Right lung (tissue), 5 donors: ENCODE results near the gene ABHD6. TPM values are rescaled to one million over a fixed set of nuclear protein-coding genes. Genes with fewer than 3 reads are reported as not detected.

ENCODE experiments used
- DNase-seq, 2 donors: peaks; one replicate each; pipeline ENCODE4 v3.0.0-alpha.2; 2013
- polyA plus RNA-seq, 5 donors: library from polyadenylated mRNA; unstranded; fragments of 120-200 nt; gene quantifications; one replicate each; pipeline versions ENCODE4 v1.2.1 to v1.2.3, GENCODE V29; 2013; ENCODE audit warnings: inconsistent platforms in 1 of 5, low replicate concordance in 1 of 5; ENCODE audit not compliant: insufficient read length in 5 of 5, insufficient read depth in 1 of 5

Gene ABHD6
- polyA plus RNA-seq, 5 donors: 5.7 to 8.4 (median 7.2) TPM

DNA sequence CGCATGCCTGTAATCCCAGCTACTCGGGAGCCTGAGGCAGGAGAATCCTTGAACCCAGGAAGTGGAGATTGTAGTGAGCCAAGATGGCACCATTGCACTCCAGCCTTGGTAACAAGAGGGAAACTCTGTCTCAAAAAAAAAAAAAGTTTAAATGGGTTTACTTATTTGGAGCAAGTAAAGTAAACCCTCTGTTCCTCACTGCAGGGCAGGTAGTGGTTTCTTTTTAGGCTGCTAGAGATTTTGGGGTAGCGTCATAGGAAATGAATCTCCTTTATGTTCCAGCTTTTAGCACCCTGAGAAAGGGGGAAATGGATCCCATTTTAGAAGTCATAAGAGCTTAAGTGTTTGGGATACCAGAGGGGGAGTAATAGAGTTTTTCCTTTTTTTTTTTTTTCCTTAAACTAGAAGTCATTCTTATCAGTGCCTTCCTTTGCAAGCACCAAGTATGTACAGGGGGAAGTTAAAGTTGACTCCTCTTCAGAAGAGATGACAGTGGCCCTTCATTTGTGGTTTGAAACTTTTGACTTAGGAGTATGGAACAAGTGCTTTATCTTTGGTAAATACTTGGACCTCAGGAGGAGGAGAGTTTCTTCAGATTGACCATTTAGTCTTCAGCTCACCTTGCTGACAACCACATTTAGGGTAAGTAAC lies 103.1 kb downstream of the ABHD6 start:
- no peak for DNase-seq

DNA sequence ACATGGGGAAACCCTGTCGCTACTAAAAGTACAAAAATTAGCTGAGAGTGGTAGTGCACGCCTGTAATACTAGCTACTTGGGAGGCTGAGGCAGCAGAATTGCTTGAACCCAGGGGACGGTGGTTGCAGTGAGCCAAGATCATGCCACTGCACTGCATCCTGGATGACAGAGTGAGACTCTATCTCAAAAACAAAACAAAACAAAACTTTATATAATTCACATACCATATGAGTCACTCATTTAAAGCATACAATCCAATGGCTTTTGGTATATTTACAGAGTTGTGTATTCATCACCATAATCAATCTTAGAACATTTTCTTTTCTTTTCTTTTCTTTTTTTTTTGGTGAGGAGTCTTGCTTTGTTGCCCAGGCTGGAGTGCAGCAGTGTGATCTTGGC lies 103.8 kb downstream of the ABHD6 start:
- DNase-seq: no peak

DNA sequence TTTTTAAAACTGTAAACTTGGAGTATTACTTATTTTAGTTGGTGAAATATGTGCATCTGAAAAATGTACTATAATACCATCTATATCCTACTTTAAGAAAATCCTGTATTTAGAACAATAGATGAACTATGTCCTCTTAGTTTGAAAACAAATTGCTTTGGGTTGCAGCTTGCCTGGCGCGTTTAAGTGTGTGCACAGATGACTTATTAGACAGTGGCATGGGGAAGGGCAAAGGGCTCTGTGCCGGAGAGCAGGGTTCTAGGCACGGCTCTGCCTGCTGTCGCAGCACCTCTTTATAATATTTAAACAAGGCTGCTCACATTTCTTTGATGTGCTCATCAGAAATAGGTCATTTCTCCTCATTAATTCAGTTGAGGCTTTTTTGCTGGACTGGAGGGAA lies 105.1 kb downstream of the ABHD6 start:
- DNase-seq: no peak

Other genes starting within 250 kb of the ABHD6 start
- 100 to 1,000 TPM in 1 of 5 donors, 10 to 100 TPM in 4; 80.3 to 103 (median 83.0) TPM for gene FLNB, start 229.4 kb upstream of the ABHD6 start, polyA plus RNA-seq
- 1 to 10 TPM; 1.3 to 2.8 (median 2.2) TPM for gene DNASE1L3, start 26.8 kb upstream of the ABHD6 start, polyA plus RNA-seq
- 10 to 100 TPM; 16.1 to 21.3 (median 19.2) TPM for gene RPP14, start 68.5 kb downstream of the ABHD6 start, polyA plus RNA-seq
- 10 to 100 TPM in 4 of 5 donors, 1 to 10 TPM in 1; 9.1 to 13.1 (median 11.5) TPM for gene HTD2, start 68.7 kb downstream of the ABHD6 start, polyA plus RNA-seq
- gene PXK, start 95.1 kb downstream of the ABHD6 start, polyA plus RNA-seq: 10 to 100 TPM; 24.2 to 38.7 (median 35.7) TPM
- 10 to 100 TPM; 76.4 to 96.3 (median 85.3) TPM for gene PDHB, start 196.0 kb downstream of the ABHD6 start, polyA plus RNA-seq